Measurements from ENCODE around the gene ZNF486.
"Not testable (repeated sequence)": the region's sequence is repeated elsewhere in the genome, so short reads cannot be mapped to it uniquely, and the experiment has no call there.

Gene ZNF486

GRCh38 chr19:20182222-20182785 lies 15.3 kb downstream of the ZNF486 start:
- H3K4me3 ChIP-seq (ENCODE audit: low read depth, low read length) = no peak overlapping the region
- DNase-seq (ENCODE audit: low read depth, low spot score) = no peak
- TF ChIP-seq, protein P1, sequence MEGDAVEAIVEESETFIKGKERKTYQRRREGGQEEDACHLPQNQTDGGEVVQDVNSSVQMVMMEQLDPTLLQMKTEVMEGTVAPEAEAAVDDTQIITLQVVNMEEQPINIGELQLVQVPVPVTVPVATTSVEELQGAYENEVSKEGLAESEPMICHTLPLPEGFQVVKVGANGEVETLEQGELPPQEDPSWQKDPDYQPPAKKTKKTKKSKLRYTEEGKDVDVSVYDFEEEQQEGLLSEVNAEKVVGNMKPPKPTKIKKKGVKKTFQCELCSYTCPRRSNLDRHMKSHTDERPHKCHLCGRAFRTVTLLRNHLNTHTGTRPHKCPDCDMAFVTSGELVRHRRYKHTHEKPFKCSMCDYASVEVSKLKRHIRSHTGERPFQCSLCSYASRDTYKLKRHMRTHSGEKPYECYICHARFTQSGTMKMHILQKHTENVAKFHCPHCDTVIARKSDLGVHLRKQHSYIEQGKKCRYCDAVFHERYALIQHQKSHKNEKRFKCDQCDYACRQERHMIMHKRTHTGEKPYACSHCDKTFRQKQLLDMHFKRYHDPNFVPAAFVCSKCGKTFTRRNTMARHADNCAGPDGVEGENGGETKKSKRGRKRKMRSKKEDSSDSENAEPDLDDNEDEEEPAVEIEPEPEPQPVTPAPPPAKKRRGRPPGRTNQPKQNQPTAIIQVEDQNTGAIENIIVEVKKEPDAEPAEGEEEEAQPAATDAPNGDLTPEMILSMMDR (IDR thresholded peaks at IDR 0.05; ENCODE audit: low read depth, low read length) = no peak
- in situ Hi-C loops (cut with HindIII; ENCODE audit: low sequenced_read_pairs) = no loop called here

- no peak overlapping the region for H3K4me3 ChIP-seq (ENCODE audit: low read depth, low read length)
- in situ Hi-C loops (cut with HindIII; ENCODE audit: low sequenced_read_pairs) = no loop called here
- no peak for DNase-seq (ENCODE audit: low read depth, low spot score)
- TF ChIP-seq, protein P1 (IDR thresholded peaks at IDR 0.05; ENCODE audit: low read depth, low read length) = no peak
Measured at GRCh38 chr19:20186174-20186573, 19.2 kb downstream of the ZNF486 start.

DNA sequence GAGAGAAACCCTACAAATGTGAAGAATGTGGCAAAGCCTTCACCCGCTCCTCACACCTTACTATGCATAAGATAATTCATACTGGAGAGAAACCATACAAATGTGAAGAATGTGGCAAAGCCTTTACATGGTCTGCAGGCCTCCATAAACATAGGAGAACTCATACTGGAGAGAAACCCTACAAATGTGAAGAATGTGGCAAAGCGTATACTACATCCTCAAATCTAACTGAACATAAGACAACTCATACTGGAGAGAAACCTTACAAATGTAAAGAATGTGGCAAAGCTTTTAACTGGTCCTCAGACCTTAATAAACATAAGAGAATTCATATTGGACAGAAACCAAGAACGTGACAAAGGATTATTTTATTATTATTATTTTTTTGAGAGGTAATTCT lies 30.7 kb downstream of the ZNF486 start:
- in situ Hi-C loops (cut with HindIII; ENCODE audit: low sequenced_read_pairs) = no loop called here
- TF ChIP-seq, protein P1 (IDR thresholded peaks at IDR 0.05; ENCODE audit: low read depth, low read length) = no peak
- no peak for DNase-seq (ENCODE audit: low read depth, low spot score)
- H3K4me3 ChIP-seq (ENCODE audit: low read depth, low read length) = no peak overlapping the region

GRCh38 chr19:20209051-20209450 lies 42.0 kb downstream of the ZNF486 start:
- no peak for DNase-seq (ENCODE audit: low read depth, low spot score)
- in situ Hi-C loops (cut with HindIII; ENCODE audit: low sequenced_read_pairs) = no loop called here

DNA sequence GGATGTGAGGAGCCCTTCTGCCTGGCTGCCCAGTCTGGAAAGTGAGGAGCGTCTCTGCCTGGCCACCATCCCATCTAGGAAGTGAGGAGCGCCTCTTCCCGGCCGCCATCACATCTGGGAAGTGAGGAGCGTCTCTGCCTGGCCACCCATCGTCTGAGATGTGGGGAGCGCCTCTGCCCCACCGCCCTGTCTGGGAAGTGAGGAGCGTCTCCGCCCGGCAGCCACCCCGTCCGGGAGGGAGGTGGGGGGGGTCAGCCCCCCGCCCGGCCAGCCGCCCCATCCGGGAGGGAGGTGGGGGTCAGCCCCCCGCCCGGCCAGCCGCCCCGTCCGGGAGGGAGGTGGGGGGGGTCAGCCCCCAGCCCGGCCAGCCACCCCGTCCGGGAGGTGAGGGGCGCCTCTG lies 47.4 kb downstream of the ZNF486 start:
- in situ Hi-C loops (cut with HindIII; ENCODE audit: low sequenced_read_pairs); DNase-seq (ENCODE audit: low read depth, low spot score); H3K4me3 ChIP-seq (ENCODE audit: low read depth, low read length): not testable (repeated sequence)

More at GRCh38 chr19:20209051-20209450, 42.0 kb downstream of the ZNF486 start:
- no peak overlapping the region for H3K4me3 ChIP-seq (ENCODE audit: low read depth, low read length)
- TF ChIP-seq, protein P1 (IDR thresholded peaks at IDR 0.05; ENCODE audit: low read depth, low read length) = no peak

GRCh38 chr19:20221605-20222004 lies 54.6 kb downstream of the ZNF486 start:
- H3K4me3 ChIP-seq (ENCODE audit: low read depth, low read length); DNase-seq (ENCODE audit: low read depth, low spot score); in situ Hi-C loops (cut with HindIII; ENCODE audit: low sequenced_read_pairs): not testable (repeated sequence)

DNA sequence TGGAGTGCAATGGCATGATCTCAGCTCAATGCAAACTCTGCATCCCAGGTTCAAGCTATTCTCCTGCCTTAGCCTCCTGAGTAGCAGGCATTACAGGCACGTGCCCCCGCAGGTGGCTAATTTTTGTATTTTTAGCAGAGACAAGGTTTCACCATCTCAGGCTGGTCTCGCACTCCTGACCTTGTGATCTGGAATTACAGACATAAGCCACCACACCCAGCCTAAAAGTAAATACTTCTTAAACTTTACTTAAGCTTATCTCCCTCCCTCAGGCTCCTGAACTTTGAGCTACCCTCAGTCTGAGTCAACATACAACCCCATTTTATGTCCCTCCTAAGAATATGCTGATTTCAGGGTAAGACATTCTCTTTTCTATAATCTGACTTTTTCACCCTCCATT lies 66.1 kb downstream of the ZNF486 start:
- DNase-seq (ENCODE audit: low read depth, low spot score) = no peak
- no peak overlapping the region for H3K4me3 ChIP-seq (ENCODE audit: low read depth, low read length)
- in situ Hi-C loops (cut with HindIII; ENCODE audit: low sequenced_read_pairs) = no loop called here
- TF ChIP-seq, protein P1 (IDR thresholded peaks at IDR 0.05; ENCODE audit: low read depth, low read length) = no peak

- in situ Hi-C loops (cut with HindIII; ENCODE audit: low sequenced_read_pairs) = no loop called here
- no peak overlapping the region for H3K4me3 ChIP-seq (ENCODE audit: low read depth, low read length)
- TF ChIP-seq, protein P1 (IDR thresholded peaks at IDR 0.05; ENCODE audit: low read depth, low read length) = no peak
- no peak for DNase-seq (ENCODE audit: low read depth, low spot score)
Measured at GRCh38 chr19:20235156-20235555, 68.1 kb downstream of the ZNF486 start.
